Jurkat, Clone E6-1 (cell line): ENCODE measurements around the gene WHAMM.

Source experiments
- DNase-seq: peaks from one replicate; pipeline ENCODE4 v3.0.0-alpha.2; 2011; ENCODE audit warnings: low read depth, low spot score
- H3K4me3 ChIP-seq: 2 replicates; pipeline ENCODE4 v1.5.1; 2011; ENCODE audit warnings: mild to moderate bottlenecking, low read length, control low read depth, moderate library complexity

Gene WHAMM

DNA sequence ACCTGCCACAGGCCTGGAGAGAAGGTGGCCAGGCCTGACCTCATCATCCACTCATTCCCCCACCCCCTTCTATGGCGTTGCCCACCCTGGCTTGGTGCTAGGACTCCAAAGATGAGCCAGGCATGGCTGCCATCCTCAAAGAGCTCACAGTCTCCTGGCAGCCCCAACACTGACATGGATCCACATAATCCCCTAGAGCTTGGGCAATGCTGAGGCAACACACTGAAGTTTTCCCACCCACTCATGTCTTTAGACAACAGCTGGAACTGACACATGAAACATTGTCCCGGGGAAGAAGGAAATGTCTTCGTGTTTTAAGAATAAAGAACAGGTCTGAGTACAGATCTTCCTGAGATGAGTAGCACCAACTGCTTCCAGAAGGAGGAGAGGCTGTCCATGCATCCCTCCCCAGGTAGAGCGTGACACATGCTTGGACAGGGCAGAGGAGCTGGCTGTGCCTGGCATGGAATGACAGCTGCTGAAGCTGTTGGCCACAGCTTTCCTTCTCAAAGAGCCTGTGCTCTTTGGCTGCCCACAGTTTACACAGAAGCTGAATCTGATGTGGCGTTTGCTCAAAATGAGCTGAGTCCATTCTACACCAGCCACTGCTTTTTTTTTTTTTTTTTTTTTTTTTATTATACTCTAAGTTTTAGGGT, 73.0 kb downstream of the WHAMM start:
- DNase-seq: no peak
- H3K4me3 ChIP-seq: no peak overlapping the region
